H1 (cell line): ENCODE results near the gene SMCP. TPM values are rescaled to one million over a fixed set of nuclear protein-coding genes. Genes with fewer than 3 reads are reported as not detected.

ENCODE experiments used
- CTCF ChIP-seq, 3 experiments: IDR thresholded peaks; 1 replicate in 2 of 3; 2 replicates in 1 of 3; pipeline versions ENCODE4 v1.5.1 to v1.6.1; 2011; ENCODE audit warnings: low read length in 3 of 3, mild to moderate bottlenecking in 3 of 3, inconsistent platforms in 2 of 3, low read depth in 1 of 3, moderate library complexity in 1 of 3; ENCODE audit not compliant: insufficient read depth in 1 of 3; ENCODE audit errors: control extremely low read depth in 1 of 3
- TEAD4 ChIP-seq: IDR thresholded peaks from 2 replicates; pipeline ENCODE4 v1.6.1; 2012; ENCODE audit warnings: low read depth, low read length, inconsistent platforms, mixed read lengths
- polyA plus RNA-seq, 7 experiments: library from polyadenylated mRNA; depleted of rRNA in 3 of 7; stranded (reverse) in 5 of 7; unstranded in 2 of 7; fragments of >200 nt in 5 of 7; fragments of 200-250 nt in 2 of 7; gene quantifications; 1 replicate in 5 of 7; 2 replicates in 1 of 7; 4 replicates in 1 of 7; pipeline versions ENCODE4 v1.2.1 to v1.2.3, GENCODE V29; 2011 to 2013; ENCODE audit warnings: missing spikeins in 2 of 7, mixed read lengths in 2 of 7
- total RNA-seq: library from RNA; stranded (reverse); fragmentation: NEBNext Ultra II Directional; extraction: Animal tissue kit (Norgen Biotek cat#: 25700); gene quantifications from 2 replicates; pipeline ENCODE4 v1.2.1, GENCODE V29; 2021

The SMCP gene
- total and polyA plus RNA-seq, 2 of the 8 experiments (the other 6 are each of a cell fraction or from before 2014, with no cell fraction given): not detected

GRCh38 chr1:152858062-152858461, 20.1 kb upstream of the SMCP start (continued):
- TF ChIP-seq CTCF (IDR thresholded peaks at IDR 0.05; ENCODE audit: control extremely low read depth in 1 of 3, insufficient read depth in 1 of 3, low read depth in 1 of 3, low read length in 3 of 3) (no peak), TEAD4 (no peak)
